GM12873 (cell line): ENCODE measurements around the gene OLFML1.

Experiments used
- CTCF ChIP-seq: IDR thresholded peaks from 2 replicates; pipeline ENCODE4 v1.5.1; 2012; ENCODE audit warnings: low read depth, mild to moderate bottlenecking, moderate library complexity, low read length, control low read depth; ENCODE audit not compliant: insufficient read depth; ENCODE audit errors: missing control alignments

OLFML1 gene

GRCh38 chr11:7488681-7489080, 3.4 kb downstream of the OLFML1 start:
- no peak for TF ChIP-seq CTCF

GRCh38 chr11:7489376-7489775, 4.1 kb downstream of the OLFML1 start:
- TF ChIP-seq CTCF = no peak

GRCh38 chr11:7490054-7490453, 4.7 kb downstream of the OLFML1 start:
- TF ChIP-seq CTCF = no peak

GRCh38 chr11:7490535-7490934, 5.2 kb downstream of the OLFML1 start:
- no peak for TF ChIP-seq CTCF

- TF ChIP-seq CTCF = no peak
Measured at GRCh38 chr11:7492253-7492652, 6.9 kb downstream of the OLFML1 start.

GRCh38 chr11:7493670-7494069, 8.4 kb downstream of the OLFML1 start:
- TF ChIP-seq CTCF = no peak

GRCh38 chr11:7494086-7494745, 8.9 kb downstream of the OLFML1 start:
- TF ChIP-seq CTCF = no peak
